ENCODE results near the gene CACNA1B.

Gene CACNA1B

DNA sequence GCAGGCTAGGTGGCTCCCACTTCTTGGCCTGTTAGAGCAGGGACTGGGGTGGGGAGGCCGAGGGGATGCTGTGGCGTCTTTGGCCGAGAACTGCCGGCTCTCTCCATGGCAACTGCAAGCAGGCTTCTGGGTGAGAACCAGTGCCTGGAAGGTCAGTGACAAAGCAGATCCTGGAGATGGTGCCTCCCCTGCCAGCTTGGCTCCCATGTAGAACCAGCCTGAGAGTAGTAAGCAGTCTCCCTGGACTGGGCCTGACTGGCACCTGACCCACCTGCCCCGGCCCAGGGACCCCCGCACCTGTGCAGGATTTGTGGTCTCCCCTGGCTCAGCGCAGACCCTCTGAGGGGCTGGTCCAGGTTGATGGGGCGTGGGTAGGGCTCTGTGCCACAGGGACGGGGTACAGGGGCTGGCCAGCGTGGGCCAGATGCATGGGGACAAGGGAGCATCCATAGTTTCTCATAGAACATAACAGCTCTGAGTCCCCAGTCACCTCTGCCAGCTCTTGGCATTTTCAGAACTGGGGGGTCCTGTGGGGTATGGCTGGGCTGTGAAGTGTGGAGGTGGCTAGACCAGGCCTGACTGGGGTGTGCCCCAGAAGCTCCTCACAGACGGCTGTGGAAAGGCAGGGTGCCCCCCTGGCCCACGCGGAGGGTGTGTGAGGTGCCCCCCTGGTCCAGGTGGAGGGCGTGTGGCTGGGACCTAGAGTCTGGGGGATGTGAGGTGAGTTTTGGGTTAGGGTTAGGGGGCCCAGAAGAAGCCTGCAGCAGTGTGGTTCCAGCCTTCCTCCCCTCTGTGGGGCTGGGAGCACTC lies 22.2 kb downstream of the CACNA1B start:
- H3K27ac ChIP-seq (ENCODE audit: low read length): no peak overlapping the region
- H4K20me1 ChIP-seq (ENCODE audit: insufficient read depth, low read length): no peaks in the 10 kb centered on the region
- no peak overlapping the region for H2AFZ ChIP-seq (ENCODE audit: low read depth, low read length)
- DNase-seq: no peak
- no peaks in the 10 kb centered on the region for H3K36me3 ChIP-seq (ENCODE audit: insufficient read depth, low read length)
- ATAC-seq (ENCODE audit: insufficient read depth, low read depth): no peak
- H3K4me2 ChIP-seq (ENCODE audit: insufficient read depth, low read length): no peak overlapping the region
- no peak overlapping the region for H3K9ac ChIP-seq (ENCODE audit: low read depth, low read length)
- H3K9me3 ChIP-seq (ENCODE audit: insufficient read depth, low read length, severe bottlenecking): no peaks in the 10 kb centered on the region
- H3K4me1 ChIP-seq (ENCODE audit: insufficient read depth, low read length): no peaks in the 10 kb centered on the region
- no peaks in the 10 kb centered on the region for H3K79me2 ChIP-seq (ENCODE audit: insufficient read depth, low read length)
- H3K4me3 ChIP-seq (ENCODE audit: low read depth in 1 of 2, low read length in 2 of 2): no peak overlapping the region
- H3K27me3 ChIP-seq (ENCODE audit: insufficient read depth, low read length, poor library complexity): no peaks in the 10 kb centered on the region
- TF ChIP-seq, protein P1, sequence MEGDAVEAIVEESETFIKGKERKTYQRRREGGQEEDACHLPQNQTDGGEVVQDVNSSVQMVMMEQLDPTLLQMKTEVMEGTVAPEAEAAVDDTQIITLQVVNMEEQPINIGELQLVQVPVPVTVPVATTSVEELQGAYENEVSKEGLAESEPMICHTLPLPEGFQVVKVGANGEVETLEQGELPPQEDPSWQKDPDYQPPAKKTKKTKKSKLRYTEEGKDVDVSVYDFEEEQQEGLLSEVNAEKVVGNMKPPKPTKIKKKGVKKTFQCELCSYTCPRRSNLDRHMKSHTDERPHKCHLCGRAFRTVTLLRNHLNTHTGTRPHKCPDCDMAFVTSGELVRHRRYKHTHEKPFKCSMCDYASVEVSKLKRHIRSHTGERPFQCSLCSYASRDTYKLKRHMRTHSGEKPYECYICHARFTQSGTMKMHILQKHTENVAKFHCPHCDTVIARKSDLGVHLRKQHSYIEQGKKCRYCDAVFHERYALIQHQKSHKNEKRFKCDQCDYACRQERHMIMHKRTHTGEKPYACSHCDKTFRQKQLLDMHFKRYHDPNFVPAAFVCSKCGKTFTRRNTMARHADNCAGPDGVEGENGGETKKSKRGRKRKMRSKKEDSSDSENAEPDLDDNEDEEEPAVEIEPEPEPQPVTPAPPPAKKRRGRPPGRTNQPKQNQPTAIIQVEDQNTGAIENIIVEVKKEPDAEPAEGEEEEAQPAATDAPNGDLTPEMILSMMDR (IDR thresholded peaks at IDR 0.05; ENCODE audit: borderline replicate concordance, extremely low read depth, low read length, poor library complexity, severe bottlenecking): no peak
- TF ChIP-seq EZH2 (IDR thresholded peaks at IDR 0.05; ENCODE audit: borderline replicate concordance, low read depth, low read length, severe bottlenecking): no peak

DNA sequence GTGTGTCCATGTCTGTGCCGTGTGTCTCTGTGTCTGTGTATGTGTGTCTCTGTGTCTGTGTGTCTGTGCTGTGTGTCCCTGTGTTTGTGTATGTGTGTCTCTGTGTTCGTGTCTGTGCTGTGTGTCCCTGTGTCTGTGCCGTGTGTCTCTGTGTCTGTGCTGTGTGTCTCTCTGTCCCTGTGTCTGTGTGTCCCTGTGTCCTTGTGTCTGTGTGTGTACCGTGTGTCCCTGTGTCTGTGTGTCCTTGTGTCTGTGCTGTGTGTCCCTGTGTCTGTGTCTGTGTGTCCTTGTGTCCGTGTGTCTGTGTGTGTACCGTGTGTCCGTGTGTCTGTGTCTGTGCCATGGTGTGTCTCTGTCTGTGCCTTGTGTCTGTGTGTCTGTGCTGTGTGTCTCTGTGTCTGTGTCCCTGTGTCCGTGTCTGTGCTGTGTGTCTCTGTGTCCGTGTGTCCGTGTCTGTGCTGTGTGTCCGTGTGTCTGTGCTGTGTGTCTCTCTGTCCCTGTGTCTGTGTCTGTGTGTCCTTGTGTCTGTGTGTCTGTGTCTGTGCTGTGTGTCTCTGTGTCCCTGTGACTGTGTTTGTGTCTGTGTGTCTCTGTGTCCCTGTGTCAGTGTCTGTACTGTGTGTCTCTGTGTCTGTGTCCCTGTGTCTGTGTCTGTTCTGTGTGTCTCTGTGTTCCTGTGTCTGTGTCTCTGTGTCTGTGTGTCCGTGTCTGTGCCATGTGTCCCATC lies 23.2 kb downstream of the CACNA1B start:
- Histone ChIP-seq H3K4me1 (ENCODE audit: insufficient read depth, low read length) (no peaks in the 10 kb centered on the region), H4K20me1 (ENCODE audit: insufficient read depth, low read length) (no peaks in the 10 kb centered on the region), H3K36me3 (ENCODE audit: insufficient read depth, low read length) (no peaks in the 10 kb centered on the region), H3K4me3 (ENCODE audit: low read depth in 1 of 2, low read length in 2 of 2) (no peak overlapping the region), H3K27ac (ENCODE audit: low read length) (no peak overlapping the region), H3K9ac (ENCODE audit: low read depth, low read length) (no peak overlapping the region), H2AFZ (ENCODE audit: low read depth, low read length) (no peak overlapping the region), H3K27me3 (ENCODE audit: insufficient read depth, low read length, poor library complexity) (no peaks in the 10 kb centered on the region), H3K4me2 (ENCODE audit: insufficient read depth, low read length) (no peak overlapping the region), H3K9me3 (ENCODE audit: insufficient read depth, low read length, severe bottlenecking) (no peaks in the 10 kb centered on the region), H3K79me2 (ENCODE audit: insufficient read depth, low read length) (no peaks in the 10 kb centered on the region)
- TF ChIP-seq, protein P1 (IDR thresholded peaks at IDR 0.05; ENCODE audit: borderline replicate concordance, extremely low read depth, low read length, poor library complexity, severe bottlenecking): no peak
- no peak for ATAC-seq (ENCODE audit: insufficient read depth, low read depth)
- no peak for DNase-seq

DNA sequence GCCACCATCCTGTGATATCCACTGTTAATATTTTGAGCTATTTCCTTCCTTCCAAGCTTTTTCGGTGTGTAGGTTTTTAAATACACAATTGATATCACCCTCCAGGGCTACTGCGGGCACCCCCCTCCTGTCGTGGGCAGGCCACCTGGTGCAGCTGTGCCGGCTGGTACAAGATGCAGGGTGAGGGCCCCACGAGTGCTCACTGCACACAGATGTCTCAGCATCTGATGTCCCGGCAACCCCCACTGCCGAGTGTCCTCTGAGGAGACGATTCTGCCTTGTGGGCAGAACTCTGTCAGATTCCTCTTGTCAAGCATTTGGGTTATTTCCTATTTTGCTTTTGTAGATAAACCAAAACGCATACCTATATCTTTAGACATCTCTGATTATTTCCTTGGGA lies 25.1 kb downstream of the CACNA1B start:
- no peak overlapping the region for H2AFZ ChIP-seq (ENCODE audit: low read depth, low read length)
- H3K79me2 ChIP-seq (ENCODE audit: insufficient read depth, low read length): no peaks in the 10 kb centered on the region
- H3K27ac ChIP-seq (ENCODE audit: low read length): no peak overlapping the region
- DNase-seq (peak; percentile 24), ATAC-seq (ENCODE audit: insufficient read depth, low read depth) (peak; percentile 37; the same call in 1 of the 3 replicates)
- no peak overlapping the region for H3K9ac ChIP-seq (ENCODE audit: low read depth, low read length)
- no peak overlapping the region for H3K4me3 ChIP-seq (ENCODE audit: low read depth in 1 of 2, low read length in 2 of 2)
- no peaks in the 10 kb centered on the region for H3K9me3 ChIP-seq (ENCODE audit: insufficient read depth, low read length, severe bottlenecking)
- no peaks in the 10 kb centered on the region for H3K4me1 ChIP-seq (ENCODE audit: insufficient read depth, low read length)
- H3K36me3 ChIP-seq (ENCODE audit: insufficient read depth, low read length): no peaks in the 10 kb centered on the region
- H3K27me3 ChIP-seq (ENCODE audit: insufficient read depth, low read length, poor library complexity): no peaks in the 10 kb centered on the region
- no peak overlapping the region for H3K4me2 ChIP-seq (ENCODE audit: insufficient read depth, low read length)
- no peaks in the 10 kb centered on the region for H4K20me1 ChIP-seq (ENCODE audit: insufficient read depth, low read length)
- TF ChIP-seq EZH2 (IDR thresholded peaks at IDR 0.05; ENCODE audit: borderline replicate concordance, low read depth, low read length, severe bottlenecking): no peak
- TF ChIP-seq, protein P1 (IDR thresholded peaks at IDR 0.05; ENCODE audit: borderline replicate concordance, extremely low read depth, low read length, poor library complexity, severe bottlenecking): no peak
